Astrocyte (in vitro differentiated cells and primary cell): ENCODE data around the gene FNDC3B. TPM values are rescaled to one million over a fixed set of nuclear protein-coding genes. Genes with fewer than 3 reads are reported as not detected.

Experiments
- DNase-seq: peaks from one replicate; pipeline ENCODE4 v3.0.0-alpha.2; 2010; ENCODE audit warnings: low read depth
- FAIRE-seq: peaks from 2 replicates; lab custom pipeline; 2011; peaks lifted over from hg19 to GRCh38; lab: Jason Lieb, UNC
- H2AFZ ChIP-seq: 2 replicates; pipeline ENCODE4 v1.6.0; 2012; ENCODE audit warnings: low read depth, low read length, inconsistent platforms
- H3K27ac ChIP-seq: 2 replicates; pipeline ENCODE4 v1.5.1; 2011; ENCODE audit warnings: low read depth, low read length, inconsistent platforms
- H3K27me3 ChIP-seq: 2 replicates; pipeline ENCODE4 v1.6.0; 2011; ENCODE audit warnings: low read length, inconsistent platforms; ENCODE audit not compliant: insufficient read depth
- H3K36me3 ChIP-seq: 2 replicates; pipeline ENCODE4 v1.5.1; 2011; ENCODE audit warnings: low read length, inconsistent platforms; ENCODE audit not compliant: insufficient read depth
- H3K4me1 ChIP-seq: 2 replicates; pipeline ENCODE4 v1.5.1; 2011; ENCODE audit warnings: low read length, inconsistent platforms; ENCODE audit not compliant: insufficient read depth
- H3K4me2 ChIP-seq: 2 replicates; pipeline ENCODE4 v1.6.0; 2012; ENCODE audit warnings: low read length, inconsistent platforms
- H3K4me3 ChIP-seq: 2 replicates; pipeline ENCODE4 v1.5.1; 2011; ENCODE audit warnings: low read depth, mild to moderate bottlenecking, low read length, inconsistent platforms; ENCODE audit not compliant: insufficient read depth
- H3K79me2 ChIP-seq: 2 replicates; pipeline ENCODE4 v1.6.0; 2012; ENCODE audit warnings: mild to moderate bottlenecking, low read length, inconsistent platforms; ENCODE audit not compliant: insufficient read depth
- H3K9ac ChIP-seq: 2 replicates; pipeline ENCODE4 v1.6.0; 2012; ENCODE audit warnings: mild to moderate bottlenecking, low read length, inconsistent platforms
- H3K9me3 ChIP-seq: 2 replicates; pipeline ENCODE4 v1.5.1; 2012; ENCODE audit warnings: low read depth, mild to moderate bottlenecking, low read length, inconsistent platforms; ENCODE audit not compliant: insufficient read depth
- H4K20me1 ChIP-seq: 2 replicates; pipeline ENCODE4 v1.6.0; 2012; ENCODE audit warnings: low read length, inconsistent platforms; ENCODE audit not compliant: insufficient read depth
- H3K27ac Mint-ChIP-seq: one replicate; pipeline ENCODE4 v1.8.0; 2021; ENCODE audit warnings: mild to moderate bottlenecking, mixed read lengths; ENCODE audit not compliant: unreplicated experiment
- H3K27me3 Mint-ChIP-seq: one replicate; pipeline ENCODE4 v1.8.0; 2021; ENCODE audit warnings: low read depth, mixed read lengths; ENCODE audit not compliant: unreplicated experiment
- H3K36me3 Mint-ChIP-seq: one replicate; pipeline ENCODE4 v1.8.0; 2021; ENCODE audit warnings: low read depth, mixed read lengths; ENCODE audit not compliant: unreplicated experiment
- H3K4me1 Mint-ChIP-seq: one replicate; pipeline ENCODE4 v1.8.0; 2021; ENCODE audit warnings: low read depth, mixed read lengths; ENCODE audit not compliant: unreplicated experiment
- H3K4me3 Mint-ChIP-seq: one replicate; pipeline ENCODE4 v1.8.0; 2021; ENCODE audit warnings: mild to moderate bottlenecking, moderate library complexity, mixed read lengths; ENCODE audit not compliant: unreplicated experiment
- H3K9me3 Mint-ChIP-seq: one replicate; pipeline ENCODE4 v1.8.0; 2021; ENCODE audit warnings: mild to moderate bottlenecking, mixed read lengths; ENCODE audit not compliant: unreplicated experiment
- EZH2 ChIP-seq: IDR thresholded peaks from 2 replicates; pipeline ENCODE4 v1.6.1; 2012; ENCODE audit warnings: mild to moderate bottlenecking, low read length, inconsistent platforms; ENCODE audit not compliant: insufficient read depth
- total RNA-seq: library from RNA; stranded (reverse); gene quantifications from 2 replicates; pipeline ENCODE4 v1.2.1, GENCODE V29; 2021
- TF ChIP-seq, protein P1 (sequence below): IDR thresholded peaks from 2 replicates; pipeline ENCODE4 v1.5.1; 2011; ENCODE audit warnings: low read depth, mild to moderate bottlenecking, inconsistent platforms, low read length, moderate library complexity; ENCODE audit not compliant: insufficient read depth

FNDC3B gene
- total RNA-seq, 1 donor from 2014 or later: 327 TPM

DNA sequence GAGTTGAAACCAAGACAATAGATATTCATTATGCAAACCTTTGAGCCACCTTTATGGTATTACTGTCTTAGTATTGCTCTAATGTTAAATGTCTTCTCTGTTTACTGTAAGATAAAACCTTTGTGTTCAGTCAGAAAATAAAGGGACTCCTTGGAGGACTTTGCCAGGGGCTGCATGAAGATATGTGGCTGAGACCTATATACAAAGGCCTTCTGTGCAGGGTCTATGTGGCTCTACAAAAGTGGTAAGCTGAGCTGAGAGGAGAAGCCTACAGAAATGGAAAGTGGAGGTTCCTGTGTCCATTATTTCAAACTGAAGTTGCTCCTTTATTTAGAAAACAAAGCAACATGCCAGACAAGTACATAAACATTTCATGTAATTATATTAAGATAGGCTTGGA, 131.5 kb downstream of the FNDC3B start:
- Mint-ChIP-seq H3K4me3 (peak overlapping the region; percentile 20), H3K27me3 (no peaks in the 10 kb centered on the region), H3K9me3 (no peaks in the 10 kb centered on the region), H3K27ac (peak overlapping the region; percentile 66), H3K36me3 (peaks cover 12% of the 10 kb centered on the region), H3K4me1 (peaks cover 85% of the 10 kb centered on the region)
- Histone ChIP-seq H3K27ac (no peak overlapping the region), H3K36me3 (no peaks in the 10 kb centered on the region), H2AFZ (no peak overlapping the region), H3K4me2 (no peak overlapping the region), H3K27me3 (no peaks in the 10 kb centered on the region), H3K9me3 (no peaks in the 10 kb centered on the region), H3K9ac (no peak overlapping the region), H3K79me2 (peaks cover 96% of the 10 kb centered on the region), H4K20me1 (peaks cover 83% of the 10 kb centered on the region), H3K4me3 (no peak overlapping the region), H3K4me1 (peaks cover 42% of the 10 kb centered on the region)
- FAIRE-seq (no peak), DNase-seq (no peak)
- TF ChIP-seq, protein P1, sequence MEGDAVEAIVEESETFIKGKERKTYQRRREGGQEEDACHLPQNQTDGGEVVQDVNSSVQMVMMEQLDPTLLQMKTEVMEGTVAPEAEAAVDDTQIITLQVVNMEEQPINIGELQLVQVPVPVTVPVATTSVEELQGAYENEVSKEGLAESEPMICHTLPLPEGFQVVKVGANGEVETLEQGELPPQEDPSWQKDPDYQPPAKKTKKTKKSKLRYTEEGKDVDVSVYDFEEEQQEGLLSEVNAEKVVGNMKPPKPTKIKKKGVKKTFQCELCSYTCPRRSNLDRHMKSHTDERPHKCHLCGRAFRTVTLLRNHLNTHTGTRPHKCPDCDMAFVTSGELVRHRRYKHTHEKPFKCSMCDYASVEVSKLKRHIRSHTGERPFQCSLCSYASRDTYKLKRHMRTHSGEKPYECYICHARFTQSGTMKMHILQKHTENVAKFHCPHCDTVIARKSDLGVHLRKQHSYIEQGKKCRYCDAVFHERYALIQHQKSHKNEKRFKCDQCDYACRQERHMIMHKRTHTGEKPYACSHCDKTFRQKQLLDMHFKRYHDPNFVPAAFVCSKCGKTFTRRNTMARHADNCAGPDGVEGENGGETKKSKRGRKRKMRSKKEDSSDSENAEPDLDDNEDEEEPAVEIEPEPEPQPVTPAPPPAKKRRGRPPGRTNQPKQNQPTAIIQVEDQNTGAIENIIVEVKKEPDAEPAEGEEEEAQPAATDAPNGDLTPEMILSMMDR: no peak
- TF ChIP-seq EZH2: no peak

DNA sequence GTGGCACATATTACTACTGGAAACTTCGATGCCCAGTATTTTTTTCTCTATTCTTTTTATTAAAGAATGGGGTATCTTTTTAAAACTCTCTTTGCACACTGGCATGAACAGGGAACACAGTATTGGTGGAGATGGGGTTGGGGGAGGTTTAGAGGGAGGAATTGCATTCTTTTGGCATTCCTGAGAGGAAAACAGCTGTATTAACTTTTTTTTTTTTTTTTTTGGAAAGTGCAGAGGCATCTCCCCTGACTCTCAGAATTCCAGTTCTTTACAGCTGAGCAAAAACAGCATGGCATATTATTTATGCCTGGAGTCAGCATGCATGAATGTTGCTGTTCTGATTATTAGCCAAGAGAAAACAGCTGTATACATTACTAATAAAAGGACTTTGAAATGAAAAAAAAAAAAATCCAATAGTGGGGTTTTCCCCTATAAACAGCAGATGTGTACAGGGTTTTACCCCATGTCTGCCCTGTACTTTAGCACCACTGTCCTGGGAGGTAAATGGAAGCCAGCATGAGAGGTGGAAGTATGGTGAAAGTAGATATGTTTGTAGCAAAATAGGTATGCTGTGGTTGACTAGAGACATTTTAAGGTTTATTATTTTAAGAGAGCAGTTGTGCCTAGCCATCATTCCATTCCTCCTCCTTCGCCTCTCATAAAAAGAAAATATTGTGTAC, 132.2 kb downstream of the FNDC3B start:
- Histone ChIP-seq H4K20me1 (peaks cover 84% of the 10 kb centered on the region), H2AFZ (no peak overlapping the region), H3K27me3 (no peaks in the 10 kb centered on the region), H3K4me2 (peak overlapping the region; percentile 1), H3K79me2 (peaks cover 96% of the 10 kb centered on the region), H3K27ac (peak overlapping the region; percentile 3), H3K9me3 (no peaks in the 10 kb centered on the region), H3K4me3 (no peak overlapping the region), H3K9ac (no peak overlapping the region), H3K36me3 (no peaks in the 10 kb centered on the region), H3K4me1 (peaks cover 44% of the 10 kb centered on the region)
- peaks cover 9% of the 10 kb centered on the region for H3K36me3 Mint-ChIP-seq
- peak overlapping the region; percentile 35 for H3K27ac Mint-ChIP-seq
- no peaks in the 10 kb centered on the region for H3K27me3 Mint-ChIP-seq
- no peak overlapping the region for H3K4me3 Mint-ChIP-seq
- no peak for FAIRE-seq
- TF ChIP-seq, protein P1: no peak
- TF ChIP-seq EZH2: no peak
- H3K4me1 Mint-ChIP-seq: peaks cover 85% of the 10 kb centered on the region
- DNase-seq: no peak
- H3K9me3 Mint-ChIP-seq: no peaks in the 10 kb centered on the region
